ENCODE measurements around the gene PLEKHA3. TPM values are rescaled to one million over a fixed set of nuclear protein-coding genes. Genes with fewer than 3 reads are reported as not detected.
"Not testable (repeated sequence)": the region's sequence is repeated elsewhere in the genome, so short reads cannot be mapped to it uniquely, and the experiment has no call there.

PLEKHA3 gene
- polyA plus RNA-seq (2013, experiment 1 of 2; ENCODE audit: insufficient read length): 22.4 TPM
- 21.8 TPM for polyA plus RNA-seq (2013, experiment 2 of 2; ENCODE audit: insufficient read length)

DNA sequence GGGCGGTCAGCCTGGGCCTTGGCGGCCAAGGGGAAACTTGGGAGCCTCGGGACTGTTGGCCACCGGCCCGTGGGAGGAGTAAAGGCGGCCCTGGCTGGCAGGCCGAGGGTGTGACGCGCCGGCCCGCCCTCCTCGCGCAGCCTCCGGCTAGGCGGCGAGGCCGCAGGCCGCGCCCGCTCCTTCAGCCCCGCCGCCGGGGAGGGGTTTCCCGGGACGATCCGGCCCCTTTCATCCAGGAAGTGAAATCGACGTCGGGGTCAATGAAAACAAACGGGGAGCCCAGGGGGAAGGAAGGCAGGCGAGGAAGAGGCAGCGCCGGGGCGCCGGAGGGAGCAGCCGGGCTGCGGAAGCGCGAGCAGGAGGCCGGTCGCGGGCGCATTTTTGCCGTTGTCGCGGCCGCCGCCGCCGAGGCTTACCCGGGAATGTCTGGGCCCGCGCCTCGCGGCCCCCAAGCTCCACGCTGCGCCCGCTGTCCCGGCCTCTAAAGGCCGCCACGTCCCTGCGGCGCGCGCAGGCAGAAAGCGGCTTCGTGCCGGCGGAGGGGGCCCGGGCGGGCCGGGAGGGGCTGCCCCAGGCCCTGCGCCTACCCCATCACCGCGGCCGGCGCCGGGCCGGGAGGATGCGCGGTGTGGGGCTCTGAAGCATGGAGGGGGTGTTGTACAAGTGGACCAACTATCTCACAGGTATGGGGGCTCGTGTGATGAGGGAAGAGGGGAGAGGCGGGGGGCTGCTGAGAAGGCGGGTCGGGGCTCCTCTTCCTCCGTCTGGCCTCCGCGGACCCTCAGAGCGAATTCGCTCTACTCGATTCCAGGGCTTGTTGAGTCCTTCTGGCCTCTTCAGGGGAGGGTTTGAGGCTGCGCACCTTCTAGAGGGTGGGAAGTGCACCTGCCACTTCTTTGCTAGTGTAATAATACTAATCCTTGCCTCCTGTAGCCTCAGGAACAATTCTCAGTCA is at the start of gene PLEKHA3:
PLEKHA3 (plus strand) TSS at position 231 of the 955 bp plus-strand sequence; CDS start at position 644, 413 bp downstream.
- peak; percentile 96 for DNase-seq

DNA sequence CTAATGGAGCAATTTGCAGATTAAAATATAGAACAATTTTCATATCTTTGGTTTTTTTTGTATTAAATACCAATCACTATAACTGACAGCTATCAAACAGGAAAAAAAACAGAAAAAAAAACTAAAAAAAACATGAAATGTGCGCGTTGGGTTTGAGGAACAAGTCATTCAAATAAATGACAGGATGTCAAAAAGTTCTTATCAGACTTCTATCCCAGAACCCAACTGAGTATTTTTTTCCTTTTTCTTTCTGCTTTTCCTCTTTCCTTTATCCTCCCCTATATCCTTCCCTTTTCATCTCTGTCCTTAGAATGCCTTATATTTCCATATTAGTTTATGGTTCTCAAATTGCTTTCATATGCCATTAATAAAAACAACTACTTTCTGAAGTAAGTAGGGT is 43.6 kb upstream of the PLEKHA3 start:
- no peak for DNase-seq

DNA sequence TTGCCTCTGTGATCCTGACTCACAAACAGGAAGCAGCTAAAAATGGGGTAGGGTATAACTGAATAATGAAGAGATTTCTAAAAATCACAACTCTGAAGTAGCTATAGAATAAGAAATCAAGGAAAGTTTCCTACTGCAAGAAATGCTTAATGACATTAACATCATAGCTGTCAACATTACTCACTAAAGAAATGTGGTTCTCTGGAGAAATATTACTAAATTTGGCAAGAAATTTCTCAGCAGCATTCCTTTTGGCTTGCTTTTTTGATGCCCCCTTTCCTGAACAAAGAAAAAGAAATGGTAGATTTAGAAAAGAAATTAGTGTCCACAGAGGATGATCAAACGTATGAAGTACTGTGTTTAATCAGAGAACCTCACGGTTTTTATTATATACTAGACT is 38.8 kb upstream of the PLEKHA3 start:
- peak; percentile 63 for DNase-seq

DNA sequence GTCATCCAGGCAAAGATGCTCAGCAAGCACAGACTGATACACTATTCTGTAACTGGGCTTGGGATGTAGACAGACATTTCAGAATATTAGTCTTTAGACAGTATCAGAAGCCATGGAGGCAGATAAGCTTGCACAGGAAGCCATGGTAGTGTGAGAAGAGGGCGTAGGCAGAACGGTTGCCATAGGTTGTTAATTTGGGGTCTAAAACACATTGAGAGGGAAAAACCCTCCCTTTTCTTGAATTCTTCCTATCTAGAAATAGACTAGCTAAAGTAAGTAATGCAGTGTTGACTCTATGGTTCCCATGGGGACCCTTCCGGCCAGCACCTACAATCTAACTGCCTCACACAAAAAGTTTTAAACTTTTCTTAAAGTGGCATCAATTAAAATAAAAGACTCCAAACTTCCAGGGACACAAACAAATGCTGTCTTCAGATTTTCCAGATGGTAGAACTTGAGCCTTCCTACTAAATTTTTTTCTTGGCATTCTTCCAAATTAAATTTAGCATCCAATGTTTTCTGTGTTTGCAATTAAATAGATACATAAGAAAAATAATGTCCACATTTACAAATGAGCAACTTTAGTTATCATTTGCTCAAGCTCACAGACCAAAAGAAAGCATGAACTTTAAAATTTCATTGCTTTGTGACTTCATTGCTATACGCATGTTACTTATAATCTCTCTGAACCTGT is 31.1 kb upstream of the PLEKHA3 start:
- no peak for DNase-seq

DNA sequence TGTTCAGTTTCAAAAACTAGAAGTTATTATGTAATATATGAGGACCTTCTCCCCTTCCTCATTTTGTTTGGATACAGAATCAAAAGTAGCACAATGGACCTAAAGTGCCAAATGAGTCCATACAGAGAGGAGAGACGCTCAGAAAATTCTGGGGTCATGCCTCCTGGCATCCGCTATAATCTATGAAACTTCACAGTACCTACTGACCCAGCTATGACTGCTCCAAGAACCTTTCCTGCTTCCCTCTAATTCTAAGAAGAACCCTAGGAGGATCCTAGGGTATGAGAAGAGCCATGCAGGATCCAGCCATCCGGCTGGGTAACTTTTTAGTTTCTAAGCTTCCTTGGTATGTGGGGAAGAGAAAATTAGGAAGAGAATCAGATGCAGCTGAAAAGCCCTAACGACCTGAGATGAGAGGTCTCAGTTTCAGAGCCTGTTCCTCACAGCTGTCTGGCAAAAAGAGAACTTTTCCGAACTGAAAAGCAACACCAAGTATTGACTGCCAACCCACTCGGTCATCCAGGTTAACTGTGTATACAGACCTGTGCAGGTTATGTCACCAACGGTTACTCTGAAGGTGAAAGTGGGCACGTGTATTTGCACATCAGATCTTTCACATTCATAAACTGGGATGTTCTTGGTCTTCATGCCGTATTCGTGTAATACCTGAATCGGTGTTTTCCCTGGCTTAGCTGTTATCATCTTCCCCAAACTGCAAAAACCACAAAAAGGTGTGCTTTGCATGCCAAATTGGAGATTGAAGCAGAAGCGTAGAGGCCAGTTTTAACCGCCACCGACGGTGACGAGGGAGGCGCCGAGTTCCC is 30.3 kb upstream of the PLEKHA3 start:
- no peak for DNase-seq

DNA sequence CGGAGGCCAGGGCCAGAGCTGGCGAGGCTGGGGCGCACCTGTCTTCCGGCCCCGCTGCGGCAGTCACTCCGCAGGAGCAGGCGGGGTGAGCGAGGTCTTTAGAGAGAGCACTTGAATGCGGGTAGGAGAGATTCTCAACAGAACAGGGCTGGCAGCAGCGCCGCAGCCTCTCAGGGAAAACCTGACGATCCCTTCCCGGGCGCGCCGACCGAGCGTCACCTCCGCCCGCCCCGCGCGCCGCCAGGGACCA is 29.8 kb upstream of the PLEKHA3 start:
- DNase-seq: no peak

DNA sequence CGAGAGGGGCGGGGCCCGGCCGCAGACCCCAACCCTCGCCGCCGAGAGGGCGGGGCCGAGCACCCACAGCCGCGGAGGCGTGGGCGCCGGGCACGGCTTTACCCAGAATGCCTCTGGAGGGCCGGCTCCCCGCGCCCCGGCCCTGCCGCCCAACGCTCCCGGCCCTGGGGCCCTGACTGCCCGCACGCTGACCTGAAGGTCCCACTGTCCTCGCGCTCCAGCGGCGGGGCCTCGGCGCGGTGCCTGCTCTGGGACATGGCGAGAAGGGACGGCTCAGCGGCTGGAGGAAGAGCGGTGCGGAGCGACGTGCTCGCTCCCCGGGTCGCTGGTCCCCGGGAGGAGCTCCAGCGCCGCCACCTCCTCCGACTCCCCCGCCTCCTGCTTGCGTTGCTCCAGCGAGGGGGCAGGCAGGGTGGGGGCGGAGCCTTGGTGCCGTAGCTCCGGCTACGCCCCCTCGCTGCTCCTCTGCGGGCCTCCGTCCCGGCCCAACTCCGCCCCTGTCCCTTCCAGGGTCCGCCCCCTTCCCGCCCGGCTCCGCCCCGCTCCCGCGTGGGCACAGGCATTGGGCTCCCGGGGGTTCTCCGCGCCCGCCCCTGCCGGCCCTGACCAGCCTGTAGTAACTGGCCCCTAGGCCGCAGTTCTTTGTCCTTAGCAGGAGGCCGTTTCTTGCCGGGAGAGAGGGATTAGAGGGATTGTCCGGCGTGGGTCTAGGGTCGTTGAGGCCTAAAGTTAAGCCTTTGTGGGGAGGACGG is 29.3 kb upstream of the PLEKHA3 start, which contains the start of the genes PJVK and PRKRA:
PJVK (plus strand) TSS at position 605 of the 752 bp plus-strand sequence. CDS start 2,032 bp downstream, outside the sequence.
PRKRA (minus strand) TSS at position 402 of the 752 bp plus-strand sequence; CDS start at position 257, 145 bp downstream.
- peak; percentile 98 for DNase-seq

DNA sequence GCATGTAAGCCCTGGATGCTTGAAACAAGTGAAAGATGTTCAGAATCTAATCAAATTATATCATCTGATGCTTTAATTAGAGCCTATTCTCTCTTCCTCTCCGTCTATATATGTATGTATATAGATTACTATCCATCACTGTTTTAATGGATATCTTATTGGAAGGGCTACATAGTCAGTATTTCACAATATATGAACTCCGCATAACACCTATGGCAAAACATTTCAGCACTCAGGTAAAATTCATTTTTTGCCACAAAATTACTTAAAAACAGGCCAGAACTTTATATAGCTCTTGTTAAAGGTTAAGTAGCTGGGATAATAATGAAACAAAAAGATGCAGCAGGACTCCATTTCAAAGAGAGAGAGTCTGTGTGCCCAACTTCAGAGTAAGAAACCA is 27.9 kb upstream of the PLEKHA3 start:
- DNase-seq: no peak

DNA sequence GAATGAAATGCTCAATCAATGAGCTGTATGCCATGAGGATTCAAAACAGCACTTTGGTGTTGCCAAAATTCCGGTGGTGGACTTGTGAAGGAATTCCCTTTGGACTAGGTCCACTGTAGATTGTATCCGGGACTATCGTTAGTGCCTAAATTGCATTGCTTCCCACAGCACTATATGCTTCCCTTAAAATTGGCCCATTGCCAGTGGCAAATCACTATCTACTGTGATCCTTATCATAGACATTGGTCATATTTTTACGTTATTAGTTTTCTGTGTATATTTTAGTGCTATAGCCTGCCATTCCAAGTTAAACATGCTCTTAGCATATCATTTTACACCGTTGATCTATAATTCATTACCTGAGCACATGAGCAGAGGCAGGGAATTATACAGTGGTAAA is 27.4 kb upstream of the PLEKHA3 start:
- no peak for DNase-seq

DNA sequence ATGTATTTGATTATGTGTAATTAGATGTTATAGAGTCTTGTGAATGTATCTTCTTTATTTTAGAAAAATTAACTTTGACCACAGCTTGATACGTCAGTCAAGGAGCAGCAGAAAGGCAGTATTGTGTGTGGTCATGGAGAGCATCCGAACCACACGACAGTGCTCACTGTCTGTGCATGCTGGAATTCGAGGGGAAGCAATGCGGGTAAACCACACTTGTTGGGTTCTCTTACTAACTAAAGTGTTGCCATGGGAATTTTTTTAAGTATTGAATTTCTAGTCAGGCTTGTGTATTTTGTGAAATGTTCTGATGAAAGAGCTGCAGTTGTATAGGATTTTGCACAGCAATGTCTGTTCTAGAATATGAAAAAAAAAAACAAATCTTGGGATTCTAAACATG is 24.3 kb upstream of the PLEKHA3 start:
- peak; percentile 28 for DNase-seq

DNA sequence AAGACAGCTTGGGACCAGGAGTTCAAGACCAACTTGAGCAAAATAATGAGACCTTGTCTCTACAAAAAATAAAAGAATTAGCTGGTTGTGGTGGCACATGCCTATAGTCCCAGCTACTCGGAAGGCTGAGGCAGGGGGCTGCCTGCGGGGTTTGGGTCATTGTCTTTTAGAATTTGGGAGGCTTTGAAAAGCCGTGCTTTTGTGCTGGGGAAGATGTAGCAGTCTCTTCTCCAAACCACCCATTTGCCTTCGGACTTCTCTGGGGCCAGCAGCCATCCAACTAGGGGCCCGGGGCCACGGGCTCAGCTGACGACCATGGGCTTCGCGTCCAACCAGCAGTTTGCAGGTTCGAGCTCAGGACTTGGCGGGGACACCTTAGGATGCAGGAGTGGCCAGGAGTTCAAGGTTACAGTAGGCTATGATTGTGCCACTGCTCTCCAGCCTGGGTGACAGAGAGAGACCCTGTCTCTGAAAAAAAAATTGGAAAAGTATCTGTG is 22.8 kb upstream of the PLEKHA3 start:
- no peak for DNase-seq

DNA sequence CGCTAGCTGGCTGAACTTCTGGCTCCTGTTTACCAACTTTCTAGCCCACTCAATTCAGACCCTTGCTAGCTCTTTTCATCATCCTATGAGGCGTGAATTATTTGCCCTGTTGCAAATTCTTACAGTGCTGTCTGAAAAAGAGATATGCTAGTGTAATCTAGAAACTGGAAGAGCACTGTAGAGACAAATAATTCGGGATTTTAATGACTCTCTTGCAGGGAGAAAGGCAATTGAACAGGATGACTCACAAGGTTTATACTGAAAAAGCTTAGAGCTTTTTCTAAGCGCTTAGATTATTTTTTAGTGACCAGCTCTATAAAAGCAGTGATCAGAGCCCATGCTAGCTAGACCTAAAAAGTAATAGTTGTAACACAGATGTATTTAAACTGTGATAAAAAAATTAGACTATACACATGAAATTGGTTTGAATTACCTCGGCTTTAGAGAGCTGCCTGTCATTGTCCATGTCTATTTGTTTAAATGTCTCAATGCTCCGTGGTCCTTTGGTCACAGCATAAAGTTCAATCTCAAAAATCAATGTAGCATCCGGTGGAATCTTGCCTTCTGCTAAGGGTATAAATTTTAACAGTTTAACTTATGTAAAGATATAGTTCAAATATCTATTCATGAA is 10.9 kb upstream of the PLEKHA3 start:
- DNase-seq: no peak

DNA sequence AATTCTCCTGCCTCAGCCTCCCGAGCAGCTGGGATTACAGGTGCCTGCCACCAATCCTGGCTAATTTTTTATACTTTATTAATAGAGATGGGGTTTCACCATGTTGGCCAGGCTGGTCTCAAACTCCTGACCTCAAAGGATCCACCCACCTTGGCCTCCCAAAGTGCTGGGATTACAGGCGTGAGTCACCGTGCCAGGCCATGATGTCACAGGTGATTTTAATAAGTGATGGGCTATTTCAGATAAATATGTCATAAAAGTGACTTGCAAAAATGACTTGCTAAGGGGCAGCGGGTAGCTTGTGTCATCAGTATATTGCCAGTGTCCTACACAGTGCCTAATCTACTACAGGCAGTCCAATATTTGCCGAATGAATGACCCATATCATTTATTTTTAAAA is 8.9 kb upstream of the PLEKHA3 start:
- not testable (repeated sequence) for DNase-seq

DNA sequence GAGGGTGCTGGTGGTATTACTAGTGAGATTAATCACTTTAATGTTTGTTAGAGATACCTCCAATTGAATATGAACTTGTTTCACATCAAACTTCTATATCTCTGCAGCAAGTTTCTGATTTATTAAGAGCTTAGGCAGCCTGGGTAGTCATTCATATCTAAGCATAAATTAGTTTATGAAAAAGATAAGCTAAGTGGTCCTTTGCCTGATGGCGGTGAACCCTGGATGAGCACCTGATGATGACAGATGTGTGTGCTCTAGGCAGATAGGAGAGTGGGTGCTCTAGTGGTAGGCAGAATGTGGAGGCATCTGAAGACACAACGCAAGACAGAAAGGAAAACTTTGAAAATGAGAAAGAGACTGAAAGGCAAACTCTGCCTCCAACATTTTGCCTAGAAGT is 6.9 kb upstream of the PLEKHA3 start:
- no peak for DNase-seq

DNA sequence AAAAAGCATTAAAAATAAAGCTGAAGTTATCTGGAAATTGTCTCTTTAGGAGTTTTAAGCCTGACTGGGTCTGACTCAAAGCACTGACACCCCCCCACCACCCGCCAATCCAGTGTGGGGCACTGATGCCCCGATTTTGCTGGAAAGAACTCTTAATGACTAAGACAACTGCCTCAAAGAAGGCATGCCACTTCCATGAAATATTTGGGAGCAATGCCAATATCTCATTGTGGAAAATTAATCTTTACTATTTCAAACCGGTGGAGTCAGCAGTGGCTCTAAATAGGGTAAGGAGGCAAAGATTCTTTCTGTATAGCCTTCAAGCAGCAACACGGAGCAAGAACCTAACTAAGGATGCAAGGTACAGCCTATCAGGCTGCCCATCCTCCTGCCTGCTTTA is 6.3 kb upstream of the PLEKHA3 start:
- DNase-seq: peak; percentile 31

DNA sequence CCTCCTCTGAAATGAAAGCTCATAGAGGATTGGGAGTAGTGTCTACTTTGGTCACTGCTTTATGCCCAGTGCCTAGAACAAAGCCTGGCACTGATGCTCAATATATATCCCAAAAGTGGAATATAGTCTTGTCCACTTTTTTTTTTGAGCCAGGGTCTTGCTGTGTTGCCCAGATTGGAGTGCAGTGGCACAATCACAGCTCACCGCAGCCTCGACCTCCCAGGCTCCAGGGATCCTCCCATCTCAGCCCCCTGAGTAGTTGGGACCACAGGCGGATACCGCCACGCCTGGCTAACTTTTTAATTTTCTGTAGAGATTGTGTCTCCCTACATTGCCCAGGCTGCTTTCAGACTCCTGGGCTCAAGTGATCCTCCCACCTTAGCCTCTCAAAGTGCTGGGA is 5.7 kb upstream of the PLEKHA3 start:
- no peak for DNase-seq

DNA sequence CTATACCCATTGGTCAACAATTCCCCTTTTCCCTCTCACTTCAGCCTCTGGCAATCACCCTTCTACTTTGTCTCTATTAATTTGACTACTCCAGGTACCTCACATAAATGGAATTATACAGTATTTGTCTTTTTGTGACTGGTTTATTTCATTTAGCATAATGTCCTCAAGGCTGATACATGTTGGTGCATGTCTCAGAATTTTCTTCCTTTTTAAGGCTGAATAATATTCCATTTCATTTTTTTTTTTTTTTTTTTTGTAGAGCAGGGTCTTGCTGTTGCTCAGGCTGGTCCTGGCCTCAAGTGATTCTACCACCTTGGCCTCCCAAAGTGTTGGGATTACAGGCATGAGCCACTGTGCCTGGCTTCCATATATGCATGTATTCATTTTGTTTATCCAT is 3.8 kb upstream of the PLEKHA3 start:
- DNase-seq: no peak

DNA sequence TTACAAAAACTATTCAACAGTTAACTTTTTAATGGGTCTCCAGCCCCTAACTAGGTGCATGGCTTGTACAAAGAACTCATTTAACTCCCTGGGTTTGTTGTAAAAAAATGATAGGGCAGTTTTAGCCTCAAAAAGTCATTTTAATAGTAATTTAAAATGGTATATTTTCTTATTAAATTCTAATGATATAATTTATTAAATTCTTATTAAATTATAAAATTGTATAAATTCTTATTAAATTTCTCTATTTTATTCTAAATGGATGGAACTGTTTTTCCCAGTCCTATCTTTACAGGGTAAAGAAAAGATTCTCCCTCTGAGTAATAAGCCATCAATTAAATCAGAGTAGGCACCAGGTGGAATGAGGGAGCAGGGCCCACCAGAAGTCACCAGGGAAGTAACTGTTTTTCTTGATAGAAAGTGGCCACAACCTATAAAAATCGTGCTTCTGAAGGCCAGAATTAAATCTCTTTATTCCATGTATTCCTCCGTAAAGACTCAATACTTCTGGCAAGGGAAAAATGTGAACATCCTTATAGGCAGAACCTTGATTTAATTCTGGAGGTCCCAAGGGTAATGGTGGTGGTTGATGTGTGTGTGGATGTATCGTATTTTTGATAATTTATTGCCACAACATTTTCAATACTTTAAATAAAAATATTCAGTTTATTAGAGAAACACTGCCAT is 2.7 kb upstream of the PLEKHA3 start:
- peak; percentile 5 for DNase-seq

DNA sequence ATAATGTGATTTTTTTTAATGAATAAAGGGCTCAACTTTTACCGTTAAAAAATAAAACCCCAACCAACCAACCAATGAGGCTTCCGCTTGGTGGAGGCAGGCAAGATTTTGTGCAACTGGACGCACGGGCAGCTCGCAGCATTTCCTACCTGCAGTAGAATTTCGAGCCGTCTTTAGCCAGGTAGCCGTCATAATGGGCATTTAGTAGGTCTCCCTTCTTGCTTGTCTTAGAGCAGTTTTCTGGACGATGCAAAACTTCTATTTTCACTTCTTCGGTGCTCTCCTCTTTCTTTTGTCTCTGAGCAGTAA is 2.2 kb upstream of the PLEKHA3 start:
- DNase-seq: peak; percentile 4

DNA sequence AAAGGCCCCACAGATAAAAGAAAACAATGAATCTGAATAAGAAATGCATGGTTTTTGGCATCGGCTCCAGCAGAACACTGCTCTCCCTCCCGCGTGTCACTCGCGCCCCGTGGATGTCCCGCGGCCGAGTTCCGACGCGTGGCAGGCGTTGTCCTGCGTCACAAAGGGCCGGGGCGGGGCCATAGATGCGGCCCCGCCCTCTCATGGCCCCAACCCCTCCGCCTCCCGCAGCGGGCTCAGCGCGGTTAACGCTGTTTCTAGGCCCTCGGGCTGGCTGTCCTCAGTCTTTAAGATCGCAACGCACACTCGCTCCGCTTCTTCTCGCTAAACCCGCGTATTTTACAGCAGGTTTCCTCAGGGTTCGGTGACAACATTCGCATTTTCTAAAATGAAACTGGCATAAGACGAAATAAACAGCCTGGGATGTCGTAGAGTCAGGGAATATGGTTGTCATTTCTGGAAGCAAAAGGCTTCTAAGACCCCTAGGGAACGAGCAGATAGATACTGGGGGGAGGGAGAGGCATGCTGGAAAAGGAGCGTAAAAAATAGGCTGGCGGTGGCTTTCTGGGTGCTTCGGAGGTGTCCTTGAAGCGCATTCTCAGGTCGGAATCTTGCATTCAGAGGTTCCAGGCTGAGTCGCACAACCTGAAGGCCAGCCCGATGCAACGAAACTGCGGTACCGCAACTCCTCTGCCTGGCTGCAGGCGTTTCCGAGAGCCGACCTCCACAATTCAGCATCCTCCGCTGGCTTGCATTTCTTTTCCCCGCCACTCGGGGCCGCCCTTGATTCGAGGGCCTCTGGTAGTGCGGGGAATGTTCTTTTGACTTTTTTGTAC is 1.6 kb upstream of the PLEKHA3 start, which contains the start of gene FKBP7:
FKBP7 (minus strand) TSS at position 162 of the 836 bp plus-strand sequence; CDS start at position 61, 101 bp downstream.
- peak; percentile 81 for DNase-seq
